Tibial nerve (tissue), 4 donors: ENCODE measurements around the gene SRGAP3.

Experiments used
- CTCF ChIP-seq, 5 experiments: fragments of 200-600 bp in 3 of 5; fragments of 450-650 bp in 2 of 5; sonication (generic) in 3 of 5; IDR thresholded peaks; one replicate each; pipeline ENCODE4 v1.5.1; 2016 to 2019; ENCODE audit warnings: antibody characterized with exemption in 5 of 5, mild to moderate bottlenecking in 3 of 5, moderate library complexity in 2 of 5
- EP300 ChIP-seq, 2 donors: sonication (generic); formaldehyde crosslinking; IDR thresholded peaks; one replicate each; pipeline ENCODE4 v1.6.1; 2017; ENCODE audit warnings: antibody characterized with exemption in 2 of 2, mild to moderate bottlenecking in 1 of 2
- POLR2A ChIP-seq, 2 donors: fragments of 450-650 bp; IDR thresholded peaks; one replicate each; pipeline ENCODE4 v1.6.1; 2017; ENCODE audit warnings: antibody characterized with exemption in 2 of 2, mild to moderate bottlenecking in 2 of 2, moderate library complexity in 2 of 2

GRCh38 chr3:9035473-9035872 lies 214.0 kb downstream of the SRGAP3 start:
- TF ChIP-seq CTCF (IDR thresholded peaks at IDR 0.05): no peak
- TF ChIP-seq POLR2A (IDR thresholded peaks at IDR 0.05): no peak
- TF ChIP-seq EP300 (IDR thresholded peaks at IDR 0.05): no peak
